ENCODE data around the gene KIT.

GRCh38 chr4:54783402-54784110 is 125.8 kb downstream of the KIT start:
- no peak for TF ChIP-seq CTCF (IDR thresholded peaks at IDR 0.05; ENCODE audit: insufficient read depth, low read length, poor library complexity, severe bottlenecking)
- TF ChIP-seq EZH2phosphoT487 (conservative IDR thresholded peaks at IDR 0.05; ENCODE audit: low read length): no peak

All from SU-DHL-6 (cell line).